Heart left ventricle (tissue), 16 donors: ENCODE data around the gene GRHL1. TPM values are rescaled to one million over a fixed set of nuclear protein-coding genes. Genes with fewer than 3 reads are reported as not detected.
A peak's percentile ranks its signal among the peaks of the same experiment; 100 is the strongest.
"Not testable (repeated sequence)": the region's sequence is repeated elsewhere in the genome, so short reads cannot be mapped to it uniquely, and the experiment has no call there.

Source experiments
- ATAC-seq, 4 donors: fragments of 200-7000 bp; cut with Tn5 transposase; one replicate each; pipeline ENCODE4 v1.9.1; 2020 to 2022; ENCODE audit warnings: moderate library complexity in 4 of 4, mild to moderate bottlenecking in 3 of 4, moderate number of reproducible peaks in 1 of 4
- DNase-seq, 5 donors: peaks; one replicate each; pipeline ENCODE4 v3.0.0-alpha.2; 2020
- H3K27ac ChIP-seq, 12 donors: fragments of 200-600 bp; sonication (generic) in 4 of 12; one replicate each; pipeline versions ENCODE4 v1.5.0 to v1.8.0; 2016 to 2022; ENCODE audit warnings: mild to moderate bottlenecking in 2 of 12
- H3K27me3 ChIP-seq, 9 donors: fragments of 200-600 bp; sonication (generic) in 2 of 9; one replicate each; pipeline versions ENCODE4 v1.5.1 to v1.8.0; 2016 to 2022; ENCODE audit warnings: mild to moderate bottlenecking in 3 of 9
- H3K36me3 ChIP-seq, 9 donors: fragments of 200-600 bp; sonication (generic) in 2 of 9; one replicate each; pipeline versions ENCODE4 v1.5.0 to v1.8.0; 2018 to 2022; ENCODE audit warnings: mild to moderate bottlenecking in 2 of 9
- H3K4me1 ChIP-seq, 12 donors: fragments of 200-600 bp; sonication (generic) in 4 of 12; one replicate each; pipeline versions ENCODE4 v1.5.0 to v1.8.0; 2016 to 2022; ENCODE audit warnings: mild to moderate bottlenecking in 3 of 12
- H3K4me3 ChIP-seq, 12 donors: fragments of 200-600 bp; sonication (generic) in 4 of 12; one replicate each; pipeline versions ENCODE4 v1.5.0 to v1.8.0; 2017 to 2022; ENCODE audit warnings: mild to moderate bottlenecking in 9 of 12, moderate library complexity in 4 of 12
- H3K9me3 ChIP-seq, 12 donors: fragments of 200-600 bp; sonication (generic) in 4 of 12; one replicate each; pipeline versions ENCODE4 v1.5.0 to v1.8.0; 2016 to 2022; ENCODE audit warnings: mild to moderate bottlenecking in 1 of 12
- POLR2A ChIP-seq, 2 donors: fragments of 450-650 bp; IDR thresholded peaks; one replicate each; pipeline ENCODE4 v1.6.1; 2017; ENCODE audit warnings: antibody characterized with exemption in 2 of 2, mild to moderate bottlenecking in 2 of 2, moderate library complexity in 2 of 2
- WGBS, 4 donors: extraction: QIAGEN DNeasy Blood & Tissue Kit in 2 of 4; methylation state at CpG; one replicate each; pipeline versions ENCODE4 v1.1.5 to v1.1.7; 2013 to 2018; 5-methylcytosine and 5-hydroxymethylcytosine counted together
- intact Hi-C, 10 donors: fragments of 100-400 bp; cut with DNase I; formaldehyde crosslinking; loops; one replicate each; pipeline versions ENCODE4 v1.11.1 to v1.14.2; 2022
- polyA plus RNA-seq, 2 donors: library from polyadenylated mRNA; stranded (reverse); fragments of 200-250 nt; gene quantifications; one replicate each; pipeline ENCODE4 v1.2.3, GENCODE V29; 2013
- total RNA-seq, 9 donors: library from RNA; depleted of rRNA in 2 of 9; stranded (reverse); fragments of >200 nt in 2 of 9; fragmentation: NEBNext Ultra II Directional in 3 of 9; extraction: Animal tissue kit (Norgen Biotek cat#: 25700) in 3 of 9; gene quantifications; one replicate each; pipeline versions ENCODE4 v1.1.0 to v1.2.4, GENCODE V29; 2016 to 2023
- TF ChIP-seq, protein P1 (sequence below), 12 donors: fragments of 200-600 bp; sonication (generic) in 4 of 12; IDR thresholded peaks; one replicate each; pipeline versions ENCODE4 v1.5.0 to v1.8.0; 2018 to 2022; ENCODE audit warnings: antibody characterized with exemption in 12 of 12, mild to moderate bottlenecking in 5 of 12
- donor health status: ischemic (EF 13 %, LVEDD 7.1; RV severe dilation, severe dysfunction).
- donor health status: healthy with polysubstance abuse.
- donor health status: DM: no; HTN: yes; CAD: no.
- donor health status: DM: no; HTN: no; CAD: no.
- donor health status: ischemic (EF 25% LVEDD 6.9; RV normal size, moderate dysfunction).
- donor health status: ischemic (EF 25% LVEDD 5.7; RV mildly dilated, moderate dysfunction).
- donor health status: healthy.
- donor health status: DM: yes; HTN: yes; CAD: no.
- donor health status: ischemic (EF 35%, LVEDD 5.7; RV mildly dilated, moderate dysfunction).
- donor health status: nonischemic (EF 11% LVEDD 7.7; RV severe dilation, severe dysfunction).
- donor health status: DM: yes; HTN: yes; CAD: no.
- donor health status: PGD.
- donor health status: ischemic (EF 29% LVEDD 5.4; RV normal size, mild dysfunction).
- donor health status: nonischemic (EF 23%, LVEDD 6.1; RV moderate dilation, normal function).

The GRHL1 gene
- total and polyA plus RNA-seq, 11 donors, result 0.50 to 2.8 (median 1.0) TPM

DNA sequence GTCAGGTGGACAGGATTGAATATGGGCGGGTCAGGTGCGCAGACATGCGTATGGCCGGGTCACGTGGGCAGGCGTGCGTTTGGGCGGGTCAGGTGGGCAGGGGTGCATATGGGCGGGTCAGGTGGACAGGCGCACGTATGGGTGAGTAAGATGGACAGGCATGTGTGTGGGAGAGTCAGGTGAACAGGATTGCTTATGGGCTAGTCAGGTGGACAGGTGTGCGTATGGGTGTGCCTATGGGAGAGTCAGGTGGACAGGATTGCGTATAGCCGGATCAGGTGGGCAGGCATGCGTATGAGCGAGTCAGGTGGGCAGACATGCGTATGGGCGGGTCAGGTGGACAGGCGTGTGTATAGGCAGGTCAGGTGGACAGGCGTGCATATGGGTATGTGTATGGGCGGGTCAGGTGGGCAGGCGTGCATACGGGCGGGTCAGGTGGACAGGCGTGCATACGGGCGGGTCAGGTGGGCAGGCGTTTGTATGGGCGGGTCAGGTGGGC, 61.5 kb downstream of the GRHL1 start:
- ATAC-seq (no peak), DNase-seq (peak in 1 of 5 donors; percentile 32)
- 91 to 95% (median 92%) methylated on average over 29 of the region's 29 CpGs for WGBS, 4 donors
- peaks cover 6 to 25% (median 20%) of the 10 kb centered on the region in 12 donors for H3K4me1 ChIP-seq
- intact Hi-C loops, result no loop called here
- H3K36me3 ChIP-seq, result no peaks in the 10 kb centered on the region
- peaks cover 0 to 13% (median 2%) of the 10 kb centered on the region in 12 donors for H3K9me3 ChIP-seq
- no peak overlapping the region for H3K4me3 ChIP-seq
- no peaks in the 10 kb centered on the region for H3K27me3 ChIP-seq
- TF ChIP-seq POLR2A (IDR thresholded peaks at IDR 0.05), result no peak
- TF ChIP-seq, protein P1, sequence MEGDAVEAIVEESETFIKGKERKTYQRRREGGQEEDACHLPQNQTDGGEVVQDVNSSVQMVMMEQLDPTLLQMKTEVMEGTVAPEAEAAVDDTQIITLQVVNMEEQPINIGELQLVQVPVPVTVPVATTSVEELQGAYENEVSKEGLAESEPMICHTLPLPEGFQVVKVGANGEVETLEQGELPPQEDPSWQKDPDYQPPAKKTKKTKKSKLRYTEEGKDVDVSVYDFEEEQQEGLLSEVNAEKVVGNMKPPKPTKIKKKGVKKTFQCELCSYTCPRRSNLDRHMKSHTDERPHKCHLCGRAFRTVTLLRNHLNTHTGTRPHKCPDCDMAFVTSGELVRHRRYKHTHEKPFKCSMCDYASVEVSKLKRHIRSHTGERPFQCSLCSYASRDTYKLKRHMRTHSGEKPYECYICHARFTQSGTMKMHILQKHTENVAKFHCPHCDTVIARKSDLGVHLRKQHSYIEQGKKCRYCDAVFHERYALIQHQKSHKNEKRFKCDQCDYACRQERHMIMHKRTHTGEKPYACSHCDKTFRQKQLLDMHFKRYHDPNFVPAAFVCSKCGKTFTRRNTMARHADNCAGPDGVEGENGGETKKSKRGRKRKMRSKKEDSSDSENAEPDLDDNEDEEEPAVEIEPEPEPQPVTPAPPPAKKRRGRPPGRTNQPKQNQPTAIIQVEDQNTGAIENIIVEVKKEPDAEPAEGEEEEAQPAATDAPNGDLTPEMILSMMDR (IDR thresholded peaks at IDR 0.05), result no peak
- H3K27ac ChIP-seq, result no peak overlapping the region

- H3K4me1 ChIP-seq, result peaks cover 6 to 18% (median 16%) of the 10 kb centered on the region in 12 donors
- H3K27me3 ChIP-seq, H3K36me3 ChIP-seq, ATAC-seq, H3K4me3 ChIP-seq, H3K27ac ChIP-seq, intact Hi-C loops: not testable (repeated sequence)
- 94 to 97% (median 96%) methylated on average over 43 of the region's 43 CpGs for WGBS, 4 donors
- H3K9me3 ChIP-seq, result peaks cover 0 to 13% (median 2%) of the 10 kb centered on the region in 12 donors
- DNase-seq, result peak in 1 of 5 donors; percentile 21
Measured at GRCh38 chr2:10013651-10014417, 62.3 kb downstream of the GRHL1 start.

- DNase-seq, result peak in 1 of 5 donors; percentile 24
- intact Hi-C loops, result no loop called here
- Histone ChIP-seq H3K27ac (no peak overlapping the region), H3K36me3 (no peaks in the 10 kb centered on the region), H3K9me3 (peaks cover 0 to 13% (median 2%) of the 10 kb centered on the region in 12 donors), H3K4me1 (peaks cover 2 to 18% (median 8%) of the 10 kb centered on the region in 12 donors), H3K27me3 (no peaks in the 10 kb centered on the region), H3K4me3 (no peak overlapping the region)
- WGBS, 4 donors, result 92 to 97% (median 94%) methylated on average over 42 of the region's 42 CpGs
- ATAC-seq, result no peak
- TF ChIP-seq POLR2A (IDR thresholded peaks at IDR 0.05), result no peak
Measured at GRCh38 chr2:10014418-10015190, 63.1 kb downstream of the GRHL1 start.

DNA sequence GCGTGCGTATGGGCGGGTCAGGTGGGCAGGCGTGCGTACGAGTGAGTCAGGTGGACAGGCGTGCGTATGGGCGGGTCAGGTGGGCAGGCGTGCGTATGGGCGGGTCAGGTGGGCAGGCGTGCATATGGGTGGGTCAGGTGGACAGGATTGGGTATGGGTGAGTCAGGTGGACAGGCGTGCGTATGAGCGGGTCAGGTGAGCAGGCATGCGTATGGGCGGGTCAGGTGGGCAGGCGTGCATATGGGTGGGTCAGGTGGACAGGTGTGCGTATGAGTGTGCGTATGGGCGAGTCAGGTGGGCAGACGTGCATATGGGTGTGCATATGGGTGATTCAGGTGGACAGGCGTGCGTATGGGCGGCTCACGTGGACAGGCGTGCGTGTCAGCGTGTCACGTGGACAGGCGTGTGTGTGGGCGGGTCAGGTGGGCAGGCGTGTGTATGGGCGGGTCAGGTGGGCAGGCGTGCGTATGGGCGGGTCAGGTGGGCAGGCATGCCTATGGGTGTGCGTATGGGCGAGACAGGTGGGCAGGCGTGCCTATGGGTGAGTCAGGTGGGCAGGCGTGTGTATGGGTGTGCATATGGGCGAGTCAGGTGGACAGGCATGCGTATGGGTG, 64.0 kb downstream of the GRHL1 start:
- WGBS, 4 donors, result 88 to 98% (median 97%) methylated on average over 41 to 44 of the region's 44 CpGs
- peak in 1 of 5 donors; percentile 17 for DNase-seq
- H3K4me3 ChIP-seq, ATAC-seq, H3K36me3 ChIP-seq, H3K27me3 ChIP-seq, intact Hi-C loops, H3K27ac ChIP-seq: not testable (repeated sequence)
- H3K4me1 ChIP-seq, result peaks cover 0 to 19% (median 0%) of the 10 kb centered on the region in 12 donors
- peaks cover 0 to 13% (median 2%) of the 10 kb centered on the region in 12 donors for H3K9me3 ChIP-seq

- no peak overlapping the region for H3K4me3 ChIP-seq
- TF ChIP-seq POLR2A (IDR thresholded peaks at IDR 0.05), result no peak
- TF ChIP-seq, protein P1 (IDR thresholded peaks at IDR 0.05), result no peak
- DNase-seq, result peak in 1 of 5 donors; percentile 9
- H3K36me3 ChIP-seq, result no peaks in the 10 kb centered on the region
- peaks cover 0 to 20% (median 0%) of the 10 kb centered on the region in 12 donors for H3K4me1 ChIP-seq
- WGBS, 4 donors, result 90 to 93% (median 91%) methylated on average over 35 of the region's 35 CpGs
- H3K27ac ChIP-seq, result no peak overlapping the region
- H3K9me3 ChIP-seq, result peaks cover 0 to 13% (median 2%) of the 10 kb centered on the region in 12 donors
- H3K27me3 ChIP-seq, result no peaks in the 10 kb centered on the region
- intact Hi-C loops, result no loop called here
- peak in 1 of 4 donors; percentile 18 for ATAC-seq
Measured at GRCh38 chr2:10016001-10016801, 64.7 kb downstream of the GRHL1 start.
